ENCODE measurements around the gene MRPL36. TPM values are rescaled to one million over a fixed set of nuclear protein-coding genes. Genes with fewer than 3 reads are reported as not detected.
"Not testable (repeated sequence)": the region's sequence is repeated elsewhere in the genome, so short reads cannot be mapped to it uniquely, and the experiment has no call there.

The MRPL36 gene
- total and polyA plus RNA-seq, 2 donors (not counting 3 experiments of a cell fraction or from before 2014, with no cell fraction given): 70.3 to 72.7 TPM

- DNase-seq (ENCODE audit: low read depth, low spot score) (peak; percentile 80), FAIRE-seq (peak; percentile 98)
- peak; percentile 91 for TF ChIP-seq GATA2 (IDR thresholded peaks at IDR 0.05; ENCODE audit: insufficient read depth, insufficient read length, low read depth, low read length)
- TF ChIP-seq POLR2A (IDR thresholded peaks at IDR 0.05; ENCODE audit: low read depth, low read length): no peak
- peak; percentile 20 for TF ChIP-seq JUN (IDR thresholded peaks at IDR 0.05; ENCODE audit: borderline replicate concordance, insufficient read depth, insufficient read length, low read depth)
- peak; percentile 48 for TF ChIP-seq POLR2AphosphoS5 (IDR thresholded peaks at IDR 0.05; ENCODE audit: insufficient read depth, low read depth, low read length)
- no peaks in the 10 kb centered on the region for H3K36me3 ChIP-seq (ENCODE audit: control insufficient read depth in 2 of 2, extremely low read depth in 1 of 2, insufficient read depth in 2 of 2, low read length in 2 of 2)
- no peaks in the 10 kb centered on the region for H3K27me3 ChIP-seq (ENCODE audit: control insufficient read depth in 2 of 2, insufficient read depth in 2 of 2, low read length in 2 of 2)
- H4K20me1 ChIP-seq (replicated peaks; ENCODE audit: control insufficient read depth, extremely low read depth, insufficient read depth, low read length): no peaks in the 10 kb centered on the region
- H3K9ac ChIP-seq (replicated peaks; ENCODE audit: extremely low read depth, insufficient read depth, low read length): peak overlapping the region; percentile 39
- peak overlapping the region in 1 of 3 experiments; percentile 5 for H3K4me3 ChIP-seq (replicated peaks in 1 of 3; ENCODE audit: insufficient read depth in 1 of 3, low read depth in 1 of 3, low read length in 3 of 3)
- peak overlapping the region; percentile 62 for H3K27ac ChIP-seq (ENCODE audit: insufficient read depth, low read depth, low read length)
- BruUV-seq (replicated peaks): no TSS peak
- no peaks in the 10 kb centered on the region for H3K9me1 ChIP-seq (replicated peaks; ENCODE audit: control insufficient read depth, extremely low read depth, insufficient read depth, low read length)
- no peaks in the 10 kb centered on the region for H3K79me2 ChIP-seq (ENCODE audit: control insufficient read depth, insufficient read depth, low read length)
- H3K4me1 ChIP-seq (ENCODE audit: control insufficient read depth, extremely low read depth, insufficient read depth, low read length): peaks cover 38% of the 10 kb centered on the region
- peak overlapping the region; percentile 42 for H2AFZ ChIP-seq (ENCODE audit: low read depth, low read length)
- POLR2A ChIA-PET: interaction anchor here (0.6 to 1.6 kb wide), 2 partner anchors 9 to 19 kb away, joined by 3 to 5 read pairs; partner anchors contain the start of gene MRPL36
- peak overlapping the region; percentile 57 for H3K4me2 ChIP-seq (ENCODE audit: insufficient read depth, low read length)
- CTCF ChIA-PET: interaction anchor here (0.7 to 1.9 kb wide), 4 partner anchors 9 to 27 kb away, joined by 3 to 9 read pairs (median 6); partner anchors contain the start of gene MRPL36
- no peaks in the 10 kb centered on the region for H3K9me3 ChIP-seq (replicated peaks; ENCODE audit: control insufficient read depth, insufficient read depth, low read length)
- dilution Hi-C loops (cut with MboI; ENCODE audit: extremely low pct_ligation_motif_present, low sequenced_read_pairs) (no loop called here), intact Hi-C loops (cut with micrococcal nuclease) (loop anchor here (1.0 kb wide), 1 partner anchor 9 kb away; the partner anchor contains the start of gene MRPL36)
Observed at GRCh38 chr5:1789834-1790471, 9.7 kb downstream of the MRPL36 start.

DNA sequence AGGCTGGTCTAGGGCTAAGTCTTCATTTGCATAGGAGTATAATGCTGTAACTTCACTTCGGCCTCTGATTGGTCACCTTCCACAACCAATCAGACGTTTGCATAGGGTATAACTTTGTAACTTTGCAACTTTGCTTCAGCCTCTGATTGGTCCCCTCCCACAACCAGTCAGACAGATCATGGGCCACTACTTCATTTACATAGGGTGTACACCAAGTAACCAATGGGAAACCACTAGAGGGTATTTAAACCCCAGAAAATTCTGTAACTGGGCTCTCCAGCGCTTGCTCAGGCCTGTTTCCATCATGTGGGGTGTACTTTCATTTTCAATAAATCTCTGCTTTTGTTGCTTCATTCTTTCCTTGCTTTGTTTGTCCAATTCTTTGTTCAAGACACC is 10.2 kb downstream of the MRPL36 start:
- H3K9me1 ChIP-seq (replicated peaks; ENCODE audit: control insufficient read depth, extremely low read depth, insufficient read depth, low read length); H4K20me1 ChIP-seq (replicated peaks; ENCODE audit: control insufficient read depth, extremely low read depth, insufficient read depth, low read length); H3K9me3 ChIP-seq (replicated peaks; ENCODE audit: control insufficient read depth, insufficient read depth, low read length); H3K36me3 ChIP-seq (ENCODE audit: control insufficient read depth in 2 of 2, extremely low read depth in 1 of 2, insufficient read depth in 2 of 2, low read length in 2 of 2); H3K4me3 ChIP-seq (replicated peaks in 1 of 3; ENCODE audit: insufficient read depth in 1 of 3, low read depth in 1 of 3, low read length in 3 of 3); H3K79me2 ChIP-seq (ENCODE audit: control insufficient read depth, insufficient read depth, low read length); H3K27me3 ChIP-seq (ENCODE audit: control insufficient read depth in 2 of 2, insufficient read depth in 2 of 2, low read length in 2 of 2); intact Hi-C loops (cut with micrococcal nuclease); dilution Hi-C loops (cut with MboI; ENCODE audit: extremely low pct_ligation_motif_present, low sequenced_read_pairs); BruUV-seq (replicated peaks); FAIRE-seq: not testable (repeated sequence)
- POLR2A ChIA-PET: interaction anchor here (0.6 to 1.6 kb wide), 2 partner anchors 10 to 19 kb away, joined by 3 to 5 read pairs; partner anchors contain the start of gene MRPL36
- Histone ChIP-seq H3K27ac (ENCODE audit: insufficient read depth, low read depth, low read length) (peak overlapping the region; percentile 62), H3K9ac (replicated peaks; ENCODE audit: extremely low read depth, insufficient read depth, low read length) (peak overlapping the region; percentile 39), H3K4me2 (ENCODE audit: insufficient read depth, low read length) (peak overlapping the region; percentile 57), H3K4me1 (ENCODE audit: control insufficient read depth, extremely low read depth, insufficient read depth, low read length) (peaks cover 38% of the 10 kb centered on the region), H2AFZ (ENCODE audit: low read depth, low read length) (peak overlapping the region; percentile 42)
- DNase-seq (ENCODE audit: low read depth, low spot score): peak; percentile 43
- CTCF ChIA-PET: interaction anchor here (0.7 to 1.9 kb wide), 3 partner anchors 10 to 26 kb away, joined by 3 to 9 read pairs (median 3); partner anchors contain the start of gene MRPL36

Data from endothelial cell of umbilical vein (primary cell).